ENCODE results near the gene SLC36A3.

DNA sequence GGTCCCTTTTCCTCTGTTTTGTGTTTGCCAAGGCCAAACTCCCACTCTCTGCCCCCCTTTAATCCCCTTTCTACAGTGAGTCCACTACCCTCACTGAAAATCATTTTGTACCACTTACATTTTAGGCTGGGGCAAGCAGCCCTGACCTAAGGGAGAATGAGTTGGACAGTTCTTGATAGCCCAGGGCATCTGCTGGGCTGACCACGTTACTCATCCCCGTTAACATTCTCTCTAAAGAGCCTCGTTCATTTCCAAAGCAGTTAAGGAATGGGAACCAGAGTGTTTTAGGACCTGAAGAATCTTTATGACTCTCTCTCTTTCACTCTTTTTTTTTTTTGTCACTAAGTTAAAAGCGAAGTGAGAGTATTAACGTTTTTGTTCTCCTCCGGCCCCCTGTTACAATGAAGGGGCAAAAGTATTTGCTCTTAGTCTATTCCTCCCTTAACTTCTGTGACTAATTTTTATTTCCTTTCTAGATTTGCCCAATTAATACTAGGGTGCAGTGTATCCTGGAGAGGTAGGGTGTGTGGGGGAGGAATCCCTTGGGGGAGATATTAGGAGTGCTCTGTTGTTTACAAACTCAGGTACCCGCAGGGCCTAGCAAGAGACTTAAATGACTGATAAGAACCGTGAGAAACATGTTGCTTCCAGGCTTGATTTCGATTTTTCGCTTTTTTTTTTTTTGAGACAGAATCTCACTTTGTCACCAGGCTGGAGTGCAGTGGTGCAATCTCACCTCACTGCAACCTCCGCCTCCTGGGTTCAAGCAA lies 35.9 kb downstream of the SLC36A3 start:
- TF ChIP-seq, protein P1, sequence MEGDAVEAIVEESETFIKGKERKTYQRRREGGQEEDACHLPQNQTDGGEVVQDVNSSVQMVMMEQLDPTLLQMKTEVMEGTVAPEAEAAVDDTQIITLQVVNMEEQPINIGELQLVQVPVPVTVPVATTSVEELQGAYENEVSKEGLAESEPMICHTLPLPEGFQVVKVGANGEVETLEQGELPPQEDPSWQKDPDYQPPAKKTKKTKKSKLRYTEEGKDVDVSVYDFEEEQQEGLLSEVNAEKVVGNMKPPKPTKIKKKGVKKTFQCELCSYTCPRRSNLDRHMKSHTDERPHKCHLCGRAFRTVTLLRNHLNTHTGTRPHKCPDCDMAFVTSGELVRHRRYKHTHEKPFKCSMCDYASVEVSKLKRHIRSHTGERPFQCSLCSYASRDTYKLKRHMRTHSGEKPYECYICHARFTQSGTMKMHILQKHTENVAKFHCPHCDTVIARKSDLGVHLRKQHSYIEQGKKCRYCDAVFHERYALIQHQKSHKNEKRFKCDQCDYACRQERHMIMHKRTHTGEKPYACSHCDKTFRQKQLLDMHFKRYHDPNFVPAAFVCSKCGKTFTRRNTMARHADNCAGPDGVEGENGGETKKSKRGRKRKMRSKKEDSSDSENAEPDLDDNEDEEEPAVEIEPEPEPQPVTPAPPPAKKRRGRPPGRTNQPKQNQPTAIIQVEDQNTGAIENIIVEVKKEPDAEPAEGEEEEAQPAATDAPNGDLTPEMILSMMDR (IDR thresholded peaks at IDR 0.05; ENCODE audit: insufficient read depth, low read length): no peak
- no peak for TF ChIP-seq POLR2AphosphoS5 (IDR thresholded peaks at IDR 0.05; ENCODE audit: low read depth)

Data from HL-60 (cell line).